ENCODE results near the gene NRK.
"Not testable (repeated sequence)": the region's sequence is repeated elsewhere in the genome, so short reads cannot be mapped to it uniquely, and the experiment has no call there.

The NRK gene

GRCh38 chrX:105880491-105880890, 58.2 kb downstream of the NRK start:
- DNase-seq: no peak

- peak; percentile 46 for DNase-seq
Observed at GRCh38 chrX:105882581-105883275, 60.4 kb downstream of the NRK start.

DNA sequence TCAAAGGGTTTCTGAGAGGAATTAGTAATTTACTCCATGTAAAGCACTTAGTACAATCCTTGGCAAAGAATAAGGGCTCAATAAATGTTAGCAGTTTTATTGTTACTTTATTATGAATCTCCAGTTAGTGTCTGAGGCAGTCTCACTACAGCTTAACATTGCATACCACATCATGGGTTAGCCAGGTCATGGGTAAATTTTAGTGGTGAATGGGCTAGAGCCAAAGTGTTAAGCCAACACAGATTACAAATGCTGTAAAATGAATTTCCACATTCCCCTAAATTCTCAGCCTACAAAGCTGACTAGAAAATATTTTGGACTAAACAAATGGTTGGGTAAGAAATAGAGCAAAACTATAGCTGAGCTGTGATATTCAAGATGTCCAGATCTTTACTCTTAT, 72.4 kb downstream of the NRK start:
- DNase-seq: no peak

- no peak for DNase-seq
Observed at GRCh38 chrX:105909576-105909975, 87.2 kb downstream of the NRK start.

DNA sequence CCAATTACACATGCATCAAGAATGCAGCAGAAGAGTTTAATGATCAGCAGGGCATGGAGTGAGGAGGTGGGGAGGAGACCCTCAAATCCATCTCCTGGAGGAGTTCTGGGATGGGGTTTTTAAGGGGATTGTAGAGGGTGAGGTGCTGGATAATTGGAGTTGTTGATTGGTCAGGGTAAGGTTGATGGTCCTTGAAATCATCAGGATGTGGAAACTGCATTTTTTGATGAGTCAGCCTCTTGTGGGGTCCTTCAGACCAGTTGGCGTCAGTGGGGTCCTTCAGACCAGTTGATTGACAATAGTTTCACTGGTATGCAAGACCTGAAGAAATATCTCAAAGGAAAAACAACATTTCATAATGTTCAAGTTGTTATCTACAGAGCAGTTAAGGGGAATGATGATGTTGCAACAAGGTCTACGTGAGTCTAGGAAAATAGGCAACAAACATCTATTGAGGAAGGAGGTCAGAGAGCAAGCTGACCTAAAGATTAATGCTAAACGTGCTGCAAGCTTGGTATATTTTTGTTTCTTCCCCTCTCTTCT, 88.3 kb downstream of the NRK start:
- DNase-seq: no peak

GRCh38 chrX:105945266-105945665, 122.9 kb downstream of the NRK start:
- DNase-seq: no peak

- no peak for DNase-seq
Observed at GRCh38 chrX:105969487-105969886, 147.1 kb downstream of the NRK start.

GRCh38 chrX:105972690-105973386, 150.5 kb downstream of the NRK start:
- no peak for DNase-seq

- DNase-seq: no peak
Observed at GRCh38 chrX:105973387-105973739, 151.0 kb downstream of the NRK start.

GRCh38 chrX:105975382-105975781, 153.0 kb downstream of the NRK start:
- no peak for DNase-seq

- no peak for DNase-seq
Observed at GRCh38 chrX:105981772-105982485, 159.6 kb downstream of the NRK start.

GRCh38 chrX:105988487-105988886, 166.1 kb downstream of the NRK start:
- DNase-seq: not testable (repeated sequence)

- DNase-seq: no peak
Observed at GRCh38 chrX:105999294-105999693, 177.0 kb downstream of the NRK start.

GRCh38 chrX:106000203-106000602, 177.9 kb downstream of the NRK start:
- no peak for DNase-seq

- DNase-seq: not testable (repeated sequence)
Observed at GRCh38 chrX:106000609-106001008, 178.3 kb downstream of the NRK start.

DNA sequence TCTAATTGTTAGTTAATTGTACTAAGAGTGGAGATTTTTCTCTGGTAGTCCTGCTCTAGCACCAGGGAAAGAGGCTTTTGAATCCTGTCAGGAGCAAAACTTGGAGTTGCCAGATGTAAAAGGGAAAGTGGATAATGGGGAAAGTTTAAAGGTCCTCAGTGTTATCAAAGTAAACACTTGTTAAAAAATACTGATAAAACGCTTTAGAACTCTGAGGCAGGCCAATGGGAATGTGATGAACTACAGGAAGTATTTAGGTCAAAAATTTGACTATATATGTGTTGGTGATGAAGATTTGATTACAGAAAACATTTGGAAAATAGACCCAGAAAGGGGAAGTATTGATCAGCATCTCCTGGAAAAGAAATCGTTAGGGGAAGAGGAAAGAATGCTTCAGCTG, 183.3 kb downstream of the NRK start:
- no peak for DNase-seq

DNA sequence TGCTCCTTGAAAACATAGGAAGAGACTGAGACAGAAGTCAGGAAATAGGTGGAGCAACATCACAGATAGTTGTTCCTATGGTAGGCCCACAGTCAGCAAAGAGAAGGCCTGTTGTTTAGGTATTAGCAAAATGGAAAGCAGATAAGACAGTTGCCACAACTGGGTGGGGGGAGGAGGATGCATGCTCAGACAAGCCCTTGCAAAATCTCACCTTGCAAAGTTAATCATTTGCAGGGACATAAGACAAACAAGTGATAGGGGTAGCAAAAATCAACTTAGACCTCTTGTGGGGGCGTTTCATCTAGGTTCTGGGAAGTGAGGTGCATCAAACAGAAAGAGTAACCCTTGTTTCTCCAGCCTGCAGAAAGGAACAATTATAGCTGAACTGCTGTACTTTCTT, 185.5 kb downstream of the NRK start:
- no peak for DNase-seq

Data from fibroblast of skin of scalp (primary cell).